GDM1 (cell line): Measurements from ENCODE around the gene CPEB3.
A peak's percentile ranks its signal among the peaks of the same experiment; 100 is the strongest.
"Not testable (repeated sequence)": the region's sequence is repeated elsewhere in the genome, so short reads cannot be mapped to it uniquely, and the experiment has no call there.

Experiments
- DNase-seq: peaks from one replicate; lab custom pipeline; 2025; lab: John Stamatoyannopoulos, UW

CPEB3 gene

DNA sequence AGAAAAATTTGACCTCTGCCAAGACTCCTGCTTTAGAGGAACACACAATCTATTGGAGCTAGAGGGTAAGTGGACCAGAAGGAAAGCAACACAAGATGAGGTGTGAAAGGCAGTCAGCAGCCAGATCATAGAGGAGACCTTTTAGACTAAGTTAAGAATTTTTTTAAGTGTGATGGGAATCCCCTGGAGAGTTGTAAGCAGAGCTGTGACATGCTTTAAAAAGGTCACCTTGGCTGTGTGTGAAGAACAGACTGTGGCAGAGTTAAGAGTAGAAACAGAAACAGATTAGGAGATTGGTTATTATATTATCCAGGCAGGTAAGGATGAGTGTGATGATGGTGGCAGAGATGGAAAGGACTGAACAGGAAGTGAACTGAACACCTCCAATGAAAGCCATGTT is 23.5 kb downstream of the CPEB3 start:
- no peak for DNase-seq

GRCh38 chr10:92265687-92266258 is 25.1 kb downstream of the CPEB3 start:
- no peak for DNase-seq

DNA sequence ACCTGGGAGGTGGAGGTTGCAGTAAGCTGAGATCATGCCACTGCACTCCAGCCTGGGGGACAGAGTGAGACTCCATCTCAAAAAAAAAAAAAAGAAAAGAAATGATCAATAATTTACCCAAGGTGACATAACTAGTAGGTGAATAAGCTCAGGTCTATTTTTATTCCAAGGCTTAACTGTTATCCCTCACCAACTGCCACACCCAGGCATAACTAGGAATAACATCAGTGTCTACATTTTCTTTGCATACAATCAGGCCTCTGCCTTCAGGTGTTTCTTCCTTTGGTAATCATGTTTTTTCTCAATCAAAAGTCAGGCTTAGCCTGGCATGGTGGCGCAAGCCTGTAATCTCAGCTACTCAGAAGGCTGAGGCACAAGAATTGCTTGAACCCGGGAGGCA is 26.6 kb downstream of the CPEB3 start:
- no peak for DNase-seq

DNA sequence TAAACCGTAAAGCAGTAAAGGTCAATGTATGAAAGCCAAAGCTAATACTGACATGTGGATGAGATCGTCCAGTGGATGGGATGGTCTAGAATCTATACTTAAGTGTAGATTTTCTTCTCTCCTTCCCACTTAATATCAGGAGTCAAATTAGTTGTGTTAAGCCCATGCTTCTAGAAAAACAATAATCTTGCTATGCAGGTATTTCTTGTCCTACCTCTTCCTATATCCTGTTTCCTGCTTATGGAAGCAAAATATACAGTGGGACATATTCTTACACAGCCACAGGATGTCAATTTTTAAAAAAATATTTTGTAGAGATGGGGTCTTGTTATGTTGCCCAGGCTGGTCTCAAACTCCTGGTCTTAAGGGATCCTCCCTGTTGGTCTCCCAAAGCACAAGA is 27.5 kb downstream of the CPEB3 start:
- DNase-seq = no peak

DNA sequence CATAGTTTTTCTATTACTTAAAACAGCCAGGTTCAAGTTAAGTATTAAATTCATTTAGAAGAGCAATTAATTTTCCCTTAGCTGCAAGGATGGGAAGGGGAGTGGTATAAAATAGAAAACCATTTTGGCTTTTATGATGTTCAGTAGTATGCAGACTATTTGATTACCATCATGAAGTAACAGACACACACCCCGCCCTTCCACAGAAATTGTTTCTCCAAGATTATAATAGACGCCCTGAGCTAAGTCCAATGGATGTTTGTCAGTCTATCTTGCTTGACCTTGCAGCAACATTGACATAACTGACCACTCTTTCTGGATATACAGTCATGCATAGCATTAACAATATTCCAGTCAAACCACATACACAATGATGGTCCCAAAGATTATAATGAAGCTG is 42.3 kb downstream of the CPEB3 start:
- no peak for DNase-seq

- DNase-seq = no peak
These were observed 46.1 kb downstream of the CPEB3 start for GRCh38 chr10:92244796-92245195.

- DNase-seq = peak; percentile 59
These were observed 47.8 kb downstream of the CPEB3 start for GRCh38 chr10:92242910-92243671.

DNA sequence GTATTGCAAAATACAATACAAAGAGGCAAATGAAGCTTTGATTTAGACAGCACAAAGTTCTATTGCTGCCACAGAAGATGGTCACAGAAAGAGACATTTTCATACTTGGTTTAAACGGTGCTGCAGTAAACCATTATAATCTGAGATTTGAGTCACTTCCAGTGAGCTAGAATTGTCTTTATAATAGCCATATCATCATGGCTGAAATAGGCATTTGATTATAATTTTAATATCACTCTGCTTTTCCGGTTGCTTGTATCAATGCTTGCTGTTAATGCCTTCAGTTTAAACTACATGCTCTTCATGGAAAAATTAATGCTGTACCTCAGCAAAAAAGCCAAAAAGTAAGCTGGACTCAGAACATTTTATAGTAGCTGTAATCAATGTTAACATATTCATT is 48.5 kb downstream of the CPEB3 start:
- no peak for DNase-seq

DNA sequence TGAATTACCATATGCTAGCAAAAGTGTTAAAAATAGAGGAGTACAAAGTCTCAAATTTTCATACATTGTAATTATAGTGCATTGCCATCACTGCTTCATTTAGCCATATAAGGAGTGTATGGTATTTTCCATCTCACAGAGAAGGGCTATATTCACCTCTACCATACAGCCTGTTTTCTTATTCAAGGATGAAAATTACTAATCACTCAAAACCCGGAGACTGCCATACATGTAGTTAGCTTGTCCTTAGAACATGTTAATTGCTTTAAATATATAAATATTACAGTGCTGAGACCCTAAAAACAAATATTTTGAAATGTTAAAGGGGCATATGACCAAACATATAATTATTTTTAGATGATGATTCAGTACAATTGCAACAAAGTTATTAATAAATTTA is 49.4 kb downstream of the CPEB3 start:
- DNase-seq = no peak

DNA sequence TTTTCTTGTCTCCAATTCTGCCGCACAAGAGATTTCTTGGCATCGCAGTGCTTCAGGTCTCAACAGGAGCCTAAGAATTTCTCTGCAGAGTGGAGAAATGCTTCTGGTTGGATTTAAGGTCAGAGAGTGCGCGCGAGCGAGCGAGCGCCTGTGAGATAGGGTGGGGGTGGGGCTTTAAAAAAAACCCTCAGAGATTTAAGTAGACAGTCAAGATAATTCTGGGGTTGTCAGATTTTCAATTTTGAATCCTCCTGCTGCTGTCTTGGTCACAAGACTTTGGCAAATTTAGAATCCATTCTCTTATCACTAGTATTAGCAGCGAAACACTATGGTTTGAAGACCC is 49.7 kb downstream of the CPEB3 start:
- no peak for DNase-seq

- peak; percentile 34 for DNase-seq
These were observed 50.4 kb downstream of the CPEB3 start for GRCh38 chr10:92240289-92241157.

DNA sequence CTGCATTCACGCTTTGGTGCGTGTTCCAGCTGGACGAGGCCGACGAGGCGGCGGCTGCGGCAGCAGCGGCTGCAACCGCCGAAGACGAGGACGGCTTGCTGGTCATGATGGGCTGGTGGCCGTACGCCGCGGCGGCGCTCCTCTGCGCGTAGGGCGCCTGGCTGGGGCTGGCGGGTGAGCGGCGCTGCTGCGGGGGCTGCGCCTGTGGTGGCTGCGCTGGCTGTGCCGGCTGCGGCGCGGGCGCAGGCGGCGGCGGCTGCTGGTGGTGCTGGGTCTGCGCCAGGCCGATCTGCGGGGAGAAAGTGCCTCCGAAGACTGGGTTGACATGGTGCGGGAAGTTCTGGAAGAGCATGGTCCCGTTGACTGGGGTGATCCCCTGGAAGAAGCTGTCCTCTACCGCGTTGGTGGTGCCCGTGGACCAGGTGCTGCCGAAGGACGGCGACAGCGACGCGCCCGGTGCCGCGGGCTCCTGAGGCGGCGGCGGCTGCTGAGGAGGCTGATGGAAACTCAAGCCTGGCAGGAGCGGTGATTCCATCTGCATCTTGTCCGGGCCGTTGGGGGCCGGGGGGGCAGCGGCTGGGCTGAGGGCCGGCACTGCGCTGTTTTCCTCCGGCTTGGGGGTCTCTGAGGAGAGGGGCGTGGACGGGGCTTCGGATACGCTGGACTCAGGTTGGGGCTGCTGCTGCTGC is 51.1 kb downstream of the CPEB3 start:
- DNase-seq = no peak

- DNase-seq = no peak
These were observed 51.7 kb downstream of the CPEB3 start for GRCh38 chr10:92239151-92239599.

- DNase-seq = no peak
These were observed 52.2 kb downstream of the CPEB3 start for GRCh38 chr10:92238586-92239098.

GRCh38 chr10:92238054-92238585 is 52.8 kb downstream of the CPEB3 start:
- DNase-seq = no peak

- DNase-seq = no peak
These were observed 59.7 kb downstream of the CPEB3 start for GRCh38 chr10:92231196-92231595.

DNA sequence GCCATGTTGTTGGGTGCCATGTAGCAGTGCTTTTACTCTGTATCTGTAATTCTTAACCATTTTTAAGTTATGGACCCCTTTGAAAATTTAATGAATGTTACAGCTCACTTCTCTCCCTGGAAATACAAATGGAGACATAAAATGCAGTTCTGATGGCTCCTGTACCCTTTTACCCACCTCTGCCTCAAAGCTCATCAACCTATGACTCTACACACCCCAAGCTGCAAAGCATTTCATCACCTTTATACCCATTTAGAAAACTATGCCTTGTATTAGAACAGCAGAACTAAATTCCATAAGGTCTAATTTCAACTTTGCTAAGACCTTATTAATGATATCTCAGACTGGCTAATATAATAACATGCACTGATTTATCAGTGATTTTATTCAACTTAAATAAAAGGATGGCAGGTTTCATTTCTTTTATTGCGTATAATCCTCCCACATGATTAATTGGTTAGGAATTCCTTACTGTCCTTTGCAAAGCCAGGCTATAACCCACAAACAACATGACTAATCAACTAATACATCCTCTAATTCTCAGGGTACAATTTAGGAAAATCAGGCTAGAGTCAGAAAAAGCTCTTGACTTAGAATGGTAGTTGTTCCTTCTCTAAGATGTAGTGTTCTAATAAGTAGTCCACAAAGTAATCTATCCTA is 68.1 kb downstream of the CPEB3 start:
- DNase-seq = no peak

DNA sequence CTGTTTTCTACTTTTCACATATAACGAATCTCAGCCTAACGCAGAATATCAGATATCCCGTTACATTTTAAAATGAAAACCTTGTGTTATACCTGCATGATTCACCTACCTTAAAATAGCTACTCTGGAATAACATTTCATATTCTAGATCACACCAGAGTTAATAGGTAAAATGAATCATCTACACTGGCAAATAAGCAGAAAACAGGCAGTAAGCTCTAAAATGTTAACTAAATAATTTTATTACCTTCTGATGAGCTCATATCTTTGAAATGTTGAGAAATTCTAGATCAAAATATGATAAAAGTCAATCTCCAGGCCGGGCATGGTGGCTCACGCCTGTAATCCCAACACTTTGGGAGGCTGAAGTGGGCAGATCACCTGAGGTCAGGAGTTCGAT is 71.3 kb downstream of the CPEB3 start:
- DNase-seq = no peak

- no peak for DNase-seq
These were observed 72.3 kb downstream of the CPEB3 start for GRCh38 chr10:92218569-92218968.

DNA sequence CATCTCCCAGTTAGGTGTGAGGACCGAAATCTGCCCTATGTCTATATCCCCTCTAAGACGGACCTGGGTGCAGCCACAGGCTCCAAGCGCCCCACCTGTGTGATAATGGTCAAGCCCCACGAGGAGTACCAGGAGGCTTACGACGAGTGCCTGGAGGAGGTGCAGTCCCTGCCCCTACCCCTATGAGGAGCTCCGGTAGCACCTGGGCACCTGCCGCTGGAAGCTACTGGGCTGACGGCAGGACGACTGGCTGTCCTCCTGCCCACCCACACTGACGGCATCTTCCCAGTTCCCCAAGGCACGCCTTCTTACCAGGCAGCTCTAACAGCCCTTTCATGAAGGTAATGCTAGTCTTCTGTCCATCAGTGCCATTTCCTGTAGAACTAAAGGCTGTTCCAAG is 74.3 kb downstream of the CPEB3 start:
- not testable (repeated sequence) for DNase-seq

DNA sequence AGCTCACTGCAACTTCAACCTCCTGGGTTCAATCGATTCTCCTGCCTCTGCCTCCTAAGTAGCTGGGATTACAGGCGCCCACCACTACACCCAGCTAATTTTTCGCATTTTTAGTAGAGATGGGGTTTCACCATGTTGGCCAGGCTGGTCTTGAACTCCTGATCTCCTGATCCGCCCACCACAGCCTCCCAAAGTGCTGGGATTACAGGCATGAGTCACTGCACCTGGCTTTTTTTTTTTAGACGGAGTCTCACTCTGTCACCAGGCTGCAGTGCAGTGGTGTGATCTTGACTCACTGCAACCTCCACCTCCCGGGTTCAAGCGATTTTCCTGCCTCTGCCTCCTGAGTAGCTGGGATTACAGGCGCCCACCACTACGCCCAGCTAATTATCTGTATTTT is 75.7 kb downstream of the CPEB3 start:
- not testable (repeated sequence) for DNase-seq
